HEK293T (cell line): ENCODE measurements around the gene DAND5.
"Not testable (repeated sequence)": the region's sequence is repeated elsewhere in the genome, so short reads cannot be mapped to it uniquely, and the experiment has no call there.

Experiments used
- CTCF ChIA-PET: fragments of 350-600 bp; formaldehyde crosslinking; extraction: SDS; loops from one replicate; lab custom pipeline; 2021; ENCODE audit warnings: antibody characterized with exemption, inconsistent platforms; lab: Yijun Ruan, JAX
- POLR2A ChIA-PET: fragments of 350-600 bp; formaldehyde crosslinking; extraction: SDS; loops from one replicate; lab custom pipeline; 2020; ENCODE audit warnings: antibody characterized with exemption, inconsistent platforms; lab: Yijun Ruan, JAX
- DNase-seq: peaks from one replicate; pipeline ENCODE4 v3.0.0; 2012; ENCODE audit warnings: mixed read lengths; ENCODE audit errors: extremely low spot score
- ARNT ChIP-seq: fragments of 450-650 bp; IDR thresholded peaks from 2 replicates; pipeline ENCODE4 v1.6.1; 2017; ENCODE audit warnings: mild to moderate bottlenecking
- BHLHE40 ChIP-seq: fragments of 450-650 bp; IDR thresholded peaks from 2 replicates; pipeline ENCODE4 v1.6.1; 2016; ENCODE audit warnings: mild to moderate bottlenecking, moderate library complexity, borderline replicate concordance
- CTBP1 ChIP-seq: fragments of 450-650 bp; IDR thresholded peaks from 2 replicates; pipeline ENCODE4 v1.6.1; 2016; ENCODE audit warnings: borderline replicate concordance
- ELF4 ChIP-seq: fragments of 450-650 bp; IDR thresholded peaks from 2 replicates; pipeline ENCODE4 v1.6.1; 2017; ENCODE audit warnings: antibody characterized with exemption
- FOXA1 ChIP-seq: fragments of 450-650 bp; IDR thresholded peaks from 2 replicates; pipeline ENCODE4 v1.6.1; 2016; ENCODE audit warnings: mild to moderate bottlenecking
- FOXK2 ChIP-seq: fragments of 450-650 bp; IDR thresholded peaks from 2 replicates; pipeline ENCODE4 v1.6.1; 2016; ENCODE audit warnings: mild to moderate bottlenecking
- FOXM1 ChIP-seq: fragments of 450-650 bp; IDR thresholded peaks from 2 replicates; pipeline ENCODE4 v1.6.1; 2017; ENCODE audit warnings: mild to moderate bottlenecking, borderline replicate concordance
- HDGF ChIP-seq: fragments of 450-650 bp; IDR thresholded peaks from 2 replicates; pipeline ENCODE4 v1.6.1; 2017; ENCODE audit warnings: antibody characterized with exemption, borderline replicate concordance
- L3MBTL2 ChIP-seq: fragments of 450-650 bp; conservative IDR thresholded peaks from 2 replicates; pipeline ENCODE4 v1.6.1; 2016; ENCODE audit warnings: mild to moderate bottlenecking
- LEF1 ChIP-seq: fragments of 450-650 bp; IDR thresholded peaks from 2 replicates; pipeline ENCODE4 v1.6.1; 2017; ENCODE audit warnings: mild to moderate bottlenecking, borderline replicate concordance
- NFRKB ChIP-seq: fragments of 450-650 bp; IDR thresholded peaks from 2 replicates; pipeline ENCODE4 v1.6.1; 2016; ENCODE audit warnings: mild to moderate bottlenecking, moderate library complexity
- SP1 ChIP-seq: fragments of 450-650 bp; IDR thresholded peaks from 2 replicates; pipeline ENCODE4 v1.6.1; 2017
- SUZ12 ChIP-seq: fragments of 450-650 bp; IDR thresholded peaks from 2 replicates; pipeline ENCODE4 v1.6.1; 2016; ENCODE audit warnings: mild to moderate bottlenecking
- TARDBP ChIP-seq: fragments of 450-650 bp; IDR thresholded peaks from 2 replicates; pipeline ENCODE4 v1.6.1; 2016
- ZNF384 ChIP-seq: fragments of 450-650 bp; IDR thresholded peaks from 2 replicates; pipeline ENCODE4 v1.6.1; 2016
- TF ChIP-seq, protein P1 (sequence below): fragments of 450-650 bp; IDR thresholded peaks from 2 replicates; pipeline ENCODE4 v1.6.1; 2016

The DAND5 gene

DNA sequence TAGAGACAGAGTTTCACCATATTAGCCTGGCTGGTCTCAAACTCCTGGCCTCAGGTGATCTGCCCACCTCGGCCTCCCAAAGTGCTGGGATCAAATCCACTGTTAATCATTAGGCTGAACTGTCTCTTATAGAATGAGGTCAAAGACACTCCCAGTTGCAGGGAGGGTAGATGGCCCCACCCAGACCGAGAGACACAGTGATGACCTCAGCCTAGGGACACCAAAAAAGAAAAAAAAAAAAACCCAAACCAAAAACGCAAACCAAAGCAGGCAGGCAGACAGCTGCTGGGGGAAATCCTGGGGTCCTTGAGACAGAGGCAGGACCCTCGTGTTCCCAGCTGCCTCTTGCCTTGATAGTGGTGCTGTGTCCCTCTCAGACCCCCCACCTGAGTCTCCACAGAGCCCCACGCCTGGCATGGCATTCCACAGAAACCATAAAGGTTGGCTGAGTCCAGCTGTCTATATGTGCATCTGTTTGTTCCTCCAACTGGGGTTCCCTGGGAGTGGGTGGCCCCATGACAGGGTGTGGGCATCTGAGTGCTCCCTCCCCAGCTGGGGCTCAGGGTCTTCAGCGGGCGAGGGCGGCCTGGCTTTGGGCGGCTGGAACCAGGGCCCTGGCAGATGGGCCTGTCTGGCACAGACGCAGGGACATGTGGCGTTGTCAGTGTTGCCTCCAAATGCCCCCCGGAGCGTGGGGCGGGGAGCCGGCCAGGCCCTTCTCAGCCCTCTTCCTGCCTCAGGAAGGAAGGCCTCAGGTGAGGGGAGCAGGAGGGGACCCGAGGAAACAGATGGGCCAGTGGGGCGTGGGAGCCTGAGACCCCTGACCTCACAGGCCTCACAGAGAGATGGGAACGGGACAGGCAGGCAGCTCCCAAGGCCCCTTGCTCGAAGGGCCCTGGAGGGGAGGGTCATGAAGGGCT lies 5.2 kb downstream of the DAND5 start:
- DNase-seq: no peak

DNA sequence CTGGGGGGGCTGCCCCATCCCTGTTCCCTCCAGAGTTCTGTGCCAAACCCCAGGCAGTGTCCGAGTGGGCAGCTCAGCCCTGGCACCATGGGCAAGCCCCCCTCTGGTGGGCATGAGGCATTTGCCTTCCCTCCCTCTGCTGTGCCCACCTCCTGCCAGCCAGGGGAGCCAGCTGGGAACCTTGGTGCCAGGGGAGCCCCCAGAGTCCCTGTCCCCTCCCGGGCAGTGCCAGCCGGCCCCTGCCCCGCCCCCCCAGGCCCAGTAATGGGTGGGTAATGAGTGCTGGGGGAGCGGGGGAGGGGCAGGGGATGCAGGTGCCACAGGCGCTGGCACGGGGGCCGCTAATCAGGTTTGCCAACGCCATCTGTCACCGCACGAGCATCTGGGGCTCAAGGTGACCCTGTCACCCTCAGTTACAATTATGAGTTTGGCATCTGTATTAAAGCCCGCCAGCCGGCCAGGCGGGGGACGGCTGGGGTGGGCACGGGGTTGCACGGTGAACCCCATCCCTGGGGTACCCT lies 5.9 kb downstream of the DAND5 start:
- no peak for DNase-seq
- ChIA-PET POLR2A (interaction anchor here (1.1 kb wide), 1 partner anchor 10 kb away, joined by 3 read pairs; no protein-coding TSS in a partner anchor), CTCF (interaction anchor here (2.4 to 2.6 kb wide), 2 partner anchors 10 kb away, joined by 15 to 25 read pairs; no protein-coding TSS in a partner anchor)
- TF ChIP-seq FOXM1 (no peak), HDGF (no peak), FOXK2 (no peak), SUZ12 (no peak), ARNT (no peak), LEF1 (no peak), FOXA1 (no peak), SP1 (no peak), ZNF384 (no peak), NFRKB (no peak), L3MBTL2 (no peak), CTBP1 (no peak)
- TF ChIP-seq, protein P1, sequence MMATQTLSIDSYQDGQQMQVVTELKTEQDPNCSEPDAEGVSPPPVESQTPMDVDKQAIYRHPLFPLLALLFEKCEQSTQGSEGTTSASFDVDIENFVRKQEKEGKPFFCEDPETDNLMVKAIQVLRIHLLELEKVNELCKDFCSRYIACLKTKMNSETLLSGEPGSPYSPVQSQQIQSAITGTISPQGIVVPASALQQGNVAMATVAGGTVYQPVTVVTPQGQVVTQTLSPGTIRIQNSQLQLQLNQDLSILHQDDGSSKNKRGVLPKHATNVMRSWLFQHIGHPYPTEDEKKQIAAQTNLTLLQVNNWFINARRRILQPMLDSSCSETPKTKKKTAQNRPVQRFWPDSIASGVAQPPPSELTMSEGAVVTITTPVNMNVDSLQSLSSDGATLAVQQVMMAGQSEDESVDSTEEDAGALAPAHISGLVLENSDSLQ: no peak

More for the DNA sequence above, 5.2 kb downstream of the DAND5 start:
- TF ChIP-seq ZNF384: peak; percentile 10; the same call in 1 of the 2 replicates
- TF ChIP-seq, protein P1: no peak
- ChIA-PET CTCF (interaction anchor here (2.6 kb wide), 1 partner anchor 10 kb away, joined by 15 read pairs; no protein-coding TSS in a partner anchor), POLR2A (interaction anchor here (1.1 kb wide), 1 partner anchor 9 kb away, joined by 3 read pairs; no protein-coding TSS in a partner anchor)

DNA sequence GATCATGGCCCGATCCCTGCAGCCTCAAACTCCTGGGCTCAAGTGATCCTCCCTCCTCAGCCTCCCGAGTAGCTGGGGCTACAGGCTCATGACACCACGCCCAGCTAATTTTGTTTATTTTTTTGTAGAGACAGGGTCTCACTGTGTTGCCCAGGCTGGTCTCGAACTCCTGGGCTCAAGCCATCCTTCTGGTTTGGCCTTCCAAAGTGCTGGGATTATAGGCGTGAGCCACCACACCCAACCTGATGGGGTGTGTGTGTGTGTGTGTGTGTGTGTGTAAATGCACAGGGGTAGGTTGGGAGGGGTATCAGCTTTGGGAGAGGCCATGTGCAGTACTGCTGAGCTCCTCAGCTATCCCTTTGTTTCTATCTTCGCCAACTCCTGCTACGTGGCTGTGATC lies 6.7 kb downstream of the DAND5 start:
- DNase-seq, POLR2A ChIA-PET: not testable (repeated sequence)
- CTCF ChIA-PET: interaction anchor here (1.1 to 3.6 kb wide), 4 partner anchors 11 to 125 kb away, joined by 4 to 35 read pairs (median 28); no protein-coding TSS in a partner anchor

DNA sequence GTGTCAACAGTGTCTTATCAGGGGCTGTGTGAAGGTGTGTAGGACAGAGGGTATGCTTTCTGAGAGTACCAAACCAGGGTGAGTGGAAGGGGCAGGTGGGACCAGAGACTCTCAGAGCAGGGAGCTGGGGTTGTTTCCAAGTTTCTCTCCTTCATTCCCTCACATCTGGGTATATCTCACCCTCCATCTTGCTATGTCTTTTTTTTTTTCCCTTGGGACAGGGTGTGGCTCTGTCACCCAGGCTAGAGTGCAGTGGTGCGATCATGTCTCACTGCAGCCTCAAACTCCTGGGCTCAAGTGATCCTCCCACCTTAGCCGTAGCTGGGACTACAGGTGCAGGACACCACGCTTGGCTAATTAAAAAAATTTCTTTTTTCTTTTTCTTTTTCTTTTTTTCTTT lies 10.6 kb downstream of the DAND5 start:
- ChIA-PET POLR2A (no interaction called here), CTCF (interaction anchor here (0.9 to 1.4 kb wide), 4 partner anchors 82 to 124 kb away, joined by 3 to 6 read pairs (median 4); no protein-coding TSS in a partner anchor)
- DNase-seq: no peak
- TF ChIP-seq HDGF (no peak), NFRKB (no peak), ZNF384 (no peak), BHLHE40 (no peak), FOXK2 (no peak), FOXM1 (no peak), SUZ12 (no peak), ARNT (no peak), ELF4 (no peak), SP1 (no peak), LEF1 (no peak), FOXA1 (no peak), TARDBP (no peak)
- TF ChIP-seq, protein P1: no peak

DNA sequence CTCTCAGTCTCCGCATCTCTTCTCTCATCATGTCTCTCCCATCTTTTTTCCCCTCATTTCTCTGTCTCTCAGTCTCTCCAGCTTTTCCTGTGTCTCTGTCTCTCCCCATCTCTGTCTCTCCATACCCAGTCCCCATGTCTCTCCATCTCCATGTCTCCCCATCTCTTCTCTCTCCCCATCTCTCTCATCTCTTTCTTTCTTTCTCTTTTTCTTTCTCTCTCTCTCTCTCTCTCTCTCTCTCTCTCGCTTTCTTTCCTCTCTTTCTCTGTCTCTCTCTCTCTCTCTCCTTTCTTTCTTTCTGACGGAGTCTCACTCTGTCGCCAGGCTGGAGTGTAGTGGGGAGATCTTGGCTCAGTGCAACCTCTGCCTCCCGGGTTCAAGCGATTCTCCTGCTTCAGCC lies 13.3 kb downstream of the DAND5 start:
- CTCF ChIA-PET: interaction anchor here (0.7 to 2.1 kb wide), 5 partner anchors 46 to 1164 kb away, joined by 3 to 11 read pairs (median 4); no protein-coding TSS in a partner anchor
- POLR2A ChIA-PET: no interaction called here
- DNase-seq: no peak
- TF ChIP-seq FOXK2 (no peak), SP1 (no peak)

DNA sequence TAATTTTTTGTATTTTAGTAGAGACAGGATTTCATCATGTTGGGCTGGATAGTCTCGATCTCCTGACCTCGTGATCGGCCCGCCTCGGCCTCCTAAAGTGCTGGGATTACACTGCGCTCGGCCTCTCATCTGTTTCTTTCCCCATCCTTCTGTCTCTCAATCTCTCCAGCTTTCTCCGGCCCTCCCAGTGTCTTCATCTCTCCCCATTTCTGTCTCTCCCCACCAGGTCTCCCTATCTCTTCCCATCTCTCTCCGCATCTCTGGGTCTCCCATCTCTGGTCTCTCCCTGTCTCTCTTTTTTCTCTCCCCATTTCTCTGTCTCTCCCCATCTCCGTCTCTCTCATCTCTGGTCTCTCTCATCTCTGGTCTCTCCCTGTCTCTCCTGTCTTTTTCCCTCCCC lies 13.7 kb downstream of the DAND5 start:
- CTCF ChIA-PET: interaction anchor here (0.7 to 2.1 kb wide), 5 partner anchors 46 to 1164 kb away, joined by 3 to 11 read pairs (median 4); no protein-coding TSS in a partner anchor
- POLR2A ChIA-PET: interaction anchor here (1.0 kb wide), 1 partner anchor 78 kb away, joined by 4 read pairs; no protein-coding TSS in a partner anchor
- no peak for TF ChIP-seq ELF4
- TF ChIP-seq FOXA1: no peak
- TF ChIP-seq, protein P1: no peak
- TF ChIP-seq ZNF384: no peak
- TF ChIP-seq BHLHE40: no peak
- no peak for TF ChIP-seq SP1
- TF ChIP-seq HDGF: no peak
- TF ChIP-seq CTBP1: no peak
- TF ChIP-seq TARDBP: no peak
- no peak for TF ChIP-seq LEF1
- no peak for DNase-seq
